ENCODE results near the gene PLAAT3.
"Not testable (repeated sequence)": the region's sequence is repeated elsewhere in the genome, so short reads cannot be mapped to it uniquely, and the experiment has no call there.

Gene PLAAT3

DNA sequence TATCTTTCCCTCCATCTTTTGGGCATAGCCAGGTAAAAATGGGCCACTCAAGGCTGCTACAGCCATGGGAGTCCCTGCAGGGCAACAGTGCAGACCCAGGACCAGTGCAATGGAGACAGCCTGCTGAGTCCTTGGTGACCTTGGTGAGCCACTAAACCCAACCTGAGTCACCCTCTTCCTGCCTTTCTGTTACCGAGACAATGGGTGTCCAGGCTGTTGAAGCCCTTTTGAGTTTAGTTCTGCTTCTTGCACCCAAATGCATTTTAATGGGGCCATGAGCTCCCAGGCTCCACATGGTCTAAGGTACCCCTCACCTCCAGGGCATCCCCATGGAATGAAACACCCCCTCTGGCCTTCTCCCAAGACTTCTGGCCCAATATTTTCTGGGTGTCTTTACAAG, 78.5 kb downstream of the PLAAT3 start:
- DNase-seq = no peak

- no peak for DNase-seq
Measured at GRCh38 chr11:63534895-63535461, 79.3 kb downstream of the PLAAT3 start.

DNA sequence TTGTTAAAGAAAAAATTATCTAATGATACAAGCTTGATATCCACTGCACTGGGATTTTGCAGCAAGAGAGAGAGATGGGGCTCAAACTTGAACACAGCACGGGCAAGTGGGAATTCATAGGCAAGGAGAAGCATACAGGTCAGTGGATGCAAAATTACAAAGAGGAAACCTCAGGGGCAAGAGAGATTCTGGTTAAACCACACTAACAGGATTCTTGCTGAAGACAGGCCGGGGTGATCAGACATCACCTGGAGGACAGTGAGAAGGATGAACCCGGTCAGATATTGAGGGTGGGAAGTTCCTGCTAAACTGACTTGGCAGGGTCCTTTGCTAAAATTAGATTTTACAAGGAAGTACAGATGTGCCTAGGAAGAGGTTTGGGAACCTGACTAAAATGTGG, 80.2 kb downstream of the PLAAT3 start:
- DNase-seq = no peak

DNA sequence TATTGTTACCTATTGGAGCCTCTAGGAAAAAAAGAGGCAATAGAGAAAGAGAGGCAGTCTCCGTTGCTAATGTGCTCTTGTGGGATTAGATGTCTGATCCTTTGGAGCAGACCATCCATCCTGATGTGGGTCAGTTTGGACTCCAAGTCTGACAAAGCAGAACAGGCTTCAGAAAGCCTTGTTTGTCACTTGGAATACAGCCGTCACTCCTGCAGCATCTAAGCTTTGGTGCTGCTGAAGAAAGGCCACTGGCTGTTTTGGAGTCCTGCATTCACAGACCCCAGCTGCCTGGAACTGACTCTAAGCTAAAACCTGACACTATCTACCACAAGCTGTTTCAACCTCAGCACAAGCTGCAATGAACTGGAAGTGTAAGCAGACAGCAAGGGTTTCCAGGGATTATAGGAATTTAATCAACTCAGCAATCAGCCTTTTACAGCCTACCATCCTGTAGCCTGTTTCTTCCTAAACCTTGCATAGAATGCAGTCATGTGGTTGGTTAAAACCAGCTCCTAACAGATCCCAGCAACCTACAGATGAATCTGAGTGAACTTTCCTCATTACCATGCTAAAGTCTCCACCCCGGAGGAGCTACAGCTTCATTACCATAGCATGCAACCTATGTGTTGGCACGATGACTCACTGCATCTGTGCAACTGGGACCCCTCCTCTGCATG, 81.3 kb downstream of the PLAAT3 start:
- DNase-seq = no peak

DNA sequence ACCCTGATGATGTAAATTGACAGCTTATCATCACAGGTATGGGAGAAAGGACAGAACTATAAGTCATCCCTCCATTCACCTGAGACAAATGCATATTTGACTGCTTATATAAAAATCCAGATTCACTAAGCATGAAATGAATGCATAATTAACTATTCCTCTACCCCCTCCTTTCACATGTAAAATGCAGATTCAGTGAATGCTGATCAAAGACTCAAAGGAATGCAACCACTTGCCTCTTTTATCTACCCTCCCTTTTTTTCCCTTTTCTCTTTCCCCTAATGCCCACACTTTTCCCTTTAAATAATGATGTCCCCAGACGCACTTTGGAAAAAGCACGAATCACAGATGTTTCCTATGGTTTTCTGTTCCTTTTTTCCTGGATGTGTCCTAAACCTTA, 82.1 kb downstream of the PLAAT3 start:
- DNase-seq = no peak

- not testable (repeated sequence) for DNase-seq
Measured at GRCh38 chr11:63531074-63531792, 83.0 kb downstream of the PLAAT3 start.

DNA sequence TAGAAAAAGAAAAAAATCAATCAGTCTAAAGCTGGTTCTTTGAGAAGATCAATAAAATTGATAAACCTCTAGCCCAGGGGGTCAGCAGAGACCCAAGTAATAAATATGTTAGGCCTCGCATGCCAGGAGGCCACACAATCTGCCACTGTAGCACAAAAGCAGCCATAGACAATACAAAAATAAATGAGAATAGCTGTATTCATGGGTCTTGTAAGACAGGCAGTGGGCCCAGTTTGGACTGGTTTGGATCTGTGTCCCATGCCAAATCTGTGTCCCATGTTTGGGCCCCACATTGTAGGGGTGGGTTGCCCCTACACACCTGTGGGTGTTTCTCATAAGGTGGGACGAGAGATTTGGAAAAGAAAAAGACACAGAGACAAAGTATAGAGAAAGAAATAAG, 84.2 kb downstream of the PLAAT3 start:
- DNase-seq = no peak

DNA sequence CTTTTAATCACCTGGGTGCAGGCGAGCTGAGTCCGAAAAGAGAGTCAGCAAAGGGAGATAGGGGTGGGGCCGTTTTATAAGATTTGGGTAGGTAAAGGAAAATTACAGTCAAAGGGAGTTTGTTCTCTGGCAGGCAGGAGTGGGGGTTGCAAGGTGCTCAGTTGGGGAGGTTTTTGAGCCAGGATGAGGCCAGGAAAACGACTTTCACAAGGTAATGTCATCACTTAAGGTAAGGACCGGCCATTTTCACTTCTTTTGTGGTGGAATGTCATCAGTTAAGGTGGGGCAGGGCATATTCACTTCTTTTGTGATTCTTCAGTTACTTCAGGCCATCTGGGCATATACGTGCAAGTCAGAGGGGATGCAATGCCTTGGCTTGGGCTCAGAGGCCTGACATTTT, 84.9 kb downstream of the PLAAT3 start:
- DNase-seq = not testable (repeated sequence)

DNA sequence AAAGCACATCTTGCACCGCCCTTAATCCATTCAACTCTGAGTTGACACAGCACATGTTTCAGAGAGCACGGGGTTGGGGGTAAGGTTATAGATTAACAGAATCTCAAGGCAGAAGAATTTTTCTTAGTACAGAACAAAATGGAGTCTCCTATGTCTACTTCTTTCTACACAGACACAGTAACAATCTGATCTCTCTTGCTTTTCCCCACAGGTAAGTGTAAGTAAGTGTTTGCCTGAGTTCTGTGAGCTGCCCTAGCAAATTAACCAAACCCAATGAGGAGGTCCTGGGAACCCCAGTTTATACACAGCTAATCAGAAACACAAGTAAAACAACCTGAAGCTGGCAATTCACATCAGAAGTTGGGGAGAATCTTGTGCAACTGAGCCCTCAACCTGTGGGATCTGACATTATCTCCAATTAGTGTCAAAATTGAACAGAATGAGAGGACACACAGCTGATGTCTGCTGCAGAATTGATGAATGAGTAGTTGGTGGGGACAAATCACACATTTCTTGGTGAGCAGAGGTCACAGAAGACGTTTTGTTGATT, 85.4 kb downstream of the PLAAT3 start:
- not testable (repeated sequence) for DNase-seq

- DNase-seq = not testable (repeated sequence)
Measured at GRCh38 chr11:63528156-63528555, 86.1 kb downstream of the PLAAT3 start.

GRCh38 chr11:63527667-63528066, 86.6 kb downstream of the PLAAT3 start:
- no peak for DNase-seq

Data from NCI-H446 treated with DMSO at 0.1 percent for 48 hours (cell line).